ENCODE measurements around the gene DSCAML1. TPM values are rescaled to one million over a fixed set of nuclear protein-coding genes. Genes with fewer than 3 reads are reported as not detected.

DSCAML1 gene
- total and polyA plus RNA-seq, 8 donors: 0.08 to 2.9 (median 0.45) TPM

- DNase-seq: no peak
Observed at GRCh38 chr11:117631336-117632140, 165.5 kb downstream of the DSCAML1 start.

GRCh38 chr11:117629891-117630538 is 167.0 kb downstream of the DSCAML1 start:
- H3K4me1 ChIP-seq: no peaks in the 10 kb centered on the region
- H3K27ac ChIP-seq: no peak overlapping the region
- intact Hi-C loops (cut with DNase I; ENCODE audit: low total_unique reads): no loop called here
- no peak overlapping the region for H3K4me3 ChIP-seq
- WGBS, 5 donors: 81 to 92% (median 91%) methylated on average over 9 of the region's 9 CpGs
- H3K9me3 ChIP-seq: no peaks in the 10 kb centered on the region
- TF ChIP-seq POLR2A (IDR thresholded peaks at IDR 0.05) (no peak), POLR2AphosphoS5 (IDR thresholded peaks at IDR 0.05) (no peak), EP300 (IDR thresholded peaks at IDR 0.05) (no peak), CTCF (IDR thresholded peaks at IDR 0.05) (no peak)
- H3K27me3 ChIP-seq: peaks cover 0 to 4% (median 0%) of the 10 kb centered on the region in 3 donors
- no peak for DNase-seq
- no peaks in the 10 kb centered on the region for H3K36me3 ChIP-seq

More at GRCh38 chr11:117631336-117632140, 165.5 kb downstream of the DSCAML1 start:
- H3K27me3 ChIP-seq: no peaks in the 10 kb centered on the region
- no peak overlapping the region for H3K27ac ChIP-seq
- TF ChIP-seq POLR2A (IDR thresholded peaks at IDR 0.05) (no peak), EP300 (IDR thresholded peaks at IDR 0.05) (no peak), POLR2AphosphoS5 (IDR thresholded peaks at IDR 0.05) (no peak), CTCF (IDR thresholded peaks at IDR 0.05) (no peak)
- H3K4me1 ChIP-seq: no peaks in the 10 kb centered on the region
- H3K9me3 ChIP-seq: no peaks in the 10 kb centered on the region
- intact Hi-C loops (cut with DNase I; ENCODE audit: low total_unique reads): no loop called here
- 82 to 89% (median 85%) methylated on average over 10 to 11 of the region's 11 CpGs for WGBS, 5 donors
- H3K4me3 ChIP-seq: no peak overlapping the region
- no peaks in the 10 kb centered on the region for H3K36me3 ChIP-seq

- no peaks in the 10 kb centered on the region for H3K4me1 ChIP-seq
- H3K27ac ChIP-seq: no peak overlapping the region
- intact Hi-C loops (cut with DNase I; ENCODE audit: low total_unique reads): no loop called here
- WGBS, 5 donors: 94 to 98% (median 96%) methylated on average over 6 of the region's 6 CpGs
- no peaks in the 10 kb centered on the region for H3K36me3 ChIP-seq
- no peak for TF ChIP-seq CTCF (IDR thresholded peaks at IDR 0.05)
- TF ChIP-seq POLR2A (IDR thresholded peaks at IDR 0.05): no peak
- no peak for TF ChIP-seq EP300 (IDR thresholded peaks at IDR 0.05)
- no peak for TF ChIP-seq POLR2AphosphoS5 (IDR thresholded peaks at IDR 0.05)
- no peak overlapping the region for H3K4me3 ChIP-seq
- H3K9me3 ChIP-seq: no peaks in the 10 kb centered on the region
- DNase-seq: no peak
- H3K27me3 ChIP-seq: peaks cover 0 to 4% (median 0%) of the 10 kb centered on the region in 3 donors
Observed at GRCh38 chr11:117629146-117629545, 167.9 kb downstream of the DSCAML1 start.

GRCh38 chr11:117627259-117627658 is 169.8 kb downstream of the DSCAML1 start:
- Histone ChIP-seq H3K36me3 (no peaks in the 10 kb centered on the region), H3K9me3 (peaks cover 0 to 4% (median 1%) of the 10 kb centered on the region in 4 donors), H3K27ac (no peak overlapping the region), H3K4me1 (no peaks in the 10 kb centered on the region), H3K4me3 (no peak overlapping the region), H3K27me3 (peaks cover 0 to 8% (median 0%) of the 10 kb centered on the region in 3 donors)
- WGBS, 5 donors: 71 to 83% (median 82%) methylated on average over 13 of the region's 13 CpGs
- no peak for DNase-seq
- no peak for TF ChIP-seq POLR2A (IDR thresholded peaks at IDR 0.05)
- no peak for TF ChIP-seq POLR2AphosphoS5 (IDR thresholded peaks at IDR 0.05)
- no peak for TF ChIP-seq EP300 (IDR thresholded peaks at IDR 0.05)
- TF ChIP-seq CTCF (IDR thresholded peaks at IDR 0.05): no peak
- intact Hi-C loops (cut with DNase I; ENCODE audit: low total_unique reads): no loop called here
